NCI-H146 (cell line): ENCODE measurements around the gene CHST1.

ENCODE experiments used
- DNase-seq: peaks from one replicate; lab custom pipeline; 2025; lab: John Stamatoyannopoulos, UW

CHST1 gene

GRCh38 chr11:45606514-45607281, 58.7 kb downstream of the CHST1 start:
- peak; percentile 52 for DNase-seq

DNA sequence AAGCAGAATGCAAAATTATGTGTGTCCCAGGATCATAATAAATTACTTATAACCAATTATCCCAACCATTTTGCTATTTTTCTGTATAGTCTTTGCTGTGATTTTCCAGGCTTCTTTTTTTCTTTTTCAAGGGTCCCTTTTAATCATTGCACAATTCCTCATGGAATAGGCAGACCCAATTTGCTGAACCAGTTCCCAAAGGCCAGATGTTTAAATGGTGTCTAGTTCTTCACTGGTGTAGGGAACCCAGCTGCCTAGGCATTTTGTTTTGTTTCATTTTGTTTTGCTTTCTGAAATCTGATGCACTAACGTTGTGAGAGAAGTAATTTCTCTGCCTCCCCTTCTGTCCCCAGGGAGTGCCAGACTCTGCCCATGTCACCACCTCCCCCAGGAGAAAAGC, 60.4 kb downstream of the CHST1 start:
- no peak for DNase-seq

- no peak for DNase-seq
Observed at GRCh38 chr11:45603946-45604682, 61.3 kb downstream of the CHST1 start.

DNA sequence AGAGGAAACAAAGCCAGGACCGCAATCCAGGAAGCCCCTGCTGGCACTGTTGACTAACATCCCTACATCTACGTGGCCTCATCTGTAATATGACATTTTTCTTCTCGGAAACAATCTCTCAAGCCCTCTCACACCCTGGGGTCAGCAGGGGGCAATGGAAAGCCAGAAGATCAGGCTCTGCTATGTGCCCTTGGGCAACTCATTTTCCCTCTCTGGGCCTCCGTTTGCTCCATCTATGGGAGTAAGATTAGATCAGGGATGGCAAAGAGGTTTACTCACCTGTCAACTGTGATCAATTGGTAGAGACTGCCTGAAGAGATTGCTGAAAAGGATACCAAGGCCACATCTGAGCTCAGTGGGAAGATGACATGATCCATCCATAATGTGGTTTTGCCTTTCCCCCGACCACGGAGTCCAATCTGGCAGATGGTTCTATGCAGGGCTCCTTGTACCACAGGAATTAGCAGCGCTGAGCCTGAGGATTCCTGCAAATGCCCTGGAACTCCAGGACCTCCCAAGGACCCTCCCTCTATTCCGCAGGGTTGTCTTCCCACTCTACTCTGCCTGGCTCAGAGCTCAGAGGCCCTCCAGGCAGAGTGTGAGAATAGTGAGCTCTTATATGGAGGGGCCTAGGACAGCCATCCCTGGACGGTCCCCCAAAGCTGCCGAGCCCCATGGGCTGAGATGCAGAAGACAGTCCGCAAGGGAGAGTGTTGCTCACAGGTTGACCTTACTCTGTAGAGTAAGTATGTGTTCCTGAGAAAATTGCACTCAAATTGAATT, 66.1 kb downstream of the CHST1 start:
- peak; percentile 15 for DNase-seq
